KOPT-K1 (cell line): ENCODE results near the gene CTSW.
"Not testable (repeated sequence)": the region's sequence is repeated elsewhere in the genome, so short reads cannot be mapped to it uniquely, and the experiment has no call there.

ENCODE experiments used
- H3K27ac ChIP-seq: fragments of 200-600 bp; sonication (generic); 2 replicates; pipeline ENCODE4 v1.5.1; 2016; ENCODE audit warnings: antibody characterized with exemption, mild to moderate bottlenecking, low read depth, low read length; ENCODE audit not compliant: poor library complexity, severe bottlenecking
- H3K36me3 ChIP-seq: fragments of 200-600 bp; sonication (generic); 2 replicates; pipeline ENCODE4 v1.5.1; 2017; ENCODE audit warnings: antibody characterized with exemption, mild to moderate bottlenecking, low read length, moderate library complexity; ENCODE audit not compliant: insufficient read depth
- H3K9me3 ChIP-seq: fragments of 200-600 bp; sonication (generic); 2 replicates; pipeline ENCODE4 v1.5.1; 2017; ENCODE audit warnings: antibody characterized with exemption, low read length, mild to moderate bottlenecking; ENCODE audit not compliant: insufficient read depth, poor library complexity, severe bottlenecking

The CTSW gene

GRCh38 chr11:65879617-65880016, at the start of gene CTSW:
CTSW (plus strand) TSS chr11:65879837; CDS start chr11:65879855, 18 bp downstream.
- no peaks in the 10 kb centered on the region for H3K9me3 ChIP-seq
- H3K27ac ChIP-seq: peak within 1 kb of the TSS; percentile 51

GRCh38 chr11:65832231-65832630, 47.4 kb upstream of the CTSW start:
- not testable (repeated sequence) for H3K27ac ChIP-seq, H3K9me3 ChIP-seq, H3K36me3 ChIP-seq

More at GRCh38 chr11:65879617-65880016, at the start of gene CTSW:
- H3K36me3 ChIP-seq: peaks cover 32% of the 10 kb centered on the region

- Histone ChIP-seq H3K36me3 (no peaks in the 10 kb centered on the region), H3K27ac (no peak within 1 kb of the TSS), H3K9me3 (no peaks in the 10 kb centered on the region)
Measured at GRCh38 chr11:65833297-65834030, 46.2 kb upstream of the CTSW start, which contains the start of gene SNX32. SNX32 (plus strand) TSS chr11:65833963; CDS start chr11:65834066, 103 bp downstream.

- no peaks in the 10 kb centered on the region for H3K36me3 ChIP-seq
- H3K9me3 ChIP-seq: no peaks in the 10 kb centered on the region
- no peak overlapping the region for H3K27ac ChIP-seq
Measured at GRCh38 chr11:65834202-65834601, 45.4 kb upstream of the CTSW start.

GRCh38 chr11:65842144-65842543, 37.5 kb upstream of the CTSW start:
- Histone ChIP-seq H3K9me3 (no peaks in the 10 kb centered on the region), H3K27ac (no peak overlapping the region), H3K36me3 (no peaks in the 10 kb centered on the region)

GRCh38 chr11:65843811-65844210, 35.8 kb upstream of the CTSW start:
- Histone ChIP-seq H3K36me3 (no peaks in the 10 kb centered on the region), H3K9me3 (no peaks in the 10 kb centered on the region), H3K27ac (no peak overlapping the region)

- H3K36me3 ChIP-seq: no peaks in the 10 kb centered on the region
- H3K9me3 ChIP-seq: no peaks in the 10 kb centered on the region
- no peak overlapping the region for H3K27ac ChIP-seq
Measured at GRCh38 chr11:65844231-65844872, 35.3 kb upstream of the CTSW start.

GRCh38 chr11:65847746-65848145, 31.9 kb upstream of the CTSW start:
- H3K27ac ChIP-seq: no peak overlapping the region
- H3K9me3 ChIP-seq: peaks cover 4% of the 10 kb centered on the region
- H3K36me3 ChIP-seq: peaks cover 22% of the 10 kb centered on the region

GRCh38 chr11:65848693-65849092, 30.9 kb upstream of the CTSW start:
- H3K9me3 ChIP-seq, H3K27ac ChIP-seq: not testable (repeated sequence)
- peaks cover 32% of the 10 kb centered on the region for H3K36me3 ChIP-seq

- Histone ChIP-seq H3K27ac (no peak overlapping the region), H3K9me3 (peaks cover 4% of the 10 kb centered on the region)
Measured at GRCh38 chr11:65849366-65849765, 30.3 kb upstream of the CTSW start.

GRCh38 chr11:65849771-65850216, 29.8 kb upstream of the CTSW start:
- no peak overlapping the region for H3K27ac ChIP-seq
- H3K36me3 ChIP-seq: peaks cover 43% of the 10 kb centered on the region
- peaks cover 4% of the 10 kb centered on the region for H3K9me3 ChIP-seq

More at GRCh38 chr11:65849366-65849765, 30.3 kb upstream of the CTSW start:
- H3K36me3 ChIP-seq: peaks cover 38% of the 10 kb centered on the region

GRCh38 chr11:65850217-65851082, 29.2 kb upstream of the CTSW start:
- Histone ChIP-seq H3K36me3 (peaks cover 49% of the 10 kb centered on the region), H3K9me3 (peaks cover 4% of the 10 kb centered on the region), H3K27ac (no peak overlapping the region)

GRCh38 chr11:65851083-65851579, 28.5 kb upstream of the CTSW start:
- Histone ChIP-seq H3K9me3 (peaks cover 4% of the 10 kb centered on the region), H3K27ac (no peak overlapping the region), H3K36me3 (peaks cover 56% of the 10 kb centered on the region)

GRCh38 chr11:65851811-65852507, 27.7 kb upstream of the CTSW start:
- Histone ChIP-seq H3K9me3 (peaks cover 4% of the 10 kb centered on the region), H3K27ac (no peak overlapping the region), H3K36me3 (peaks cover 62% of the 10 kb centered on the region)
